Endometrial microvascular endothelial cells (primary cell): ENCODE measurements around the gene FHIP1B. TPM values are rescaled to one million over a fixed set of nuclear protein-coding genes. Genes with fewer than 3 reads are reported as not detected.
"Not testable (repeated sequence)": the region's sequence is repeated elsewhere in the genome, so short reads cannot be mapped to it uniquely, and the experiment has no call there.

Source experiments
- in situ Hi-C: cut with HindIII; loops from 2 replicates; pipeline ENCODE4 v1.10.0; 2017; ENCODE audit warnings: low sequenced_read_pairs, low pct_unique_long_range_greater_than_20kb; ENCODE audit errors: inconsistent ontology term
- total RNA-seq: library from RNA; depleted of rRNA; stranded (reverse); fragments of >200 nt; gene quantifications from one replicate; pipeline ENCODE4 v1.2.3, GENCODE V29; 2015; ENCODE audit errors: inconsistent ontology term

The FHIP1B gene
- 12.5 TPM for total RNA-seq

- in situ Hi-C loops: no loop called here
Measured at GRCh38 chr11:6234387-6235107, at the start of gene FHIP1B. Gene FHIP1B, minus strand, starts transcription at chr11:6234636. Its CDS starts 10,120 bp downstream, at chr11:6224516.

- in situ Hi-C loops: no loop called here
Measured at GRCh38 chr11:6283453-6284023, 49.1 kb upstream of the FHIP1B start.

GRCh38 chr11:6280809-6281208 lies 46.4 kb upstream of the FHIP1B start:
- in situ Hi-C loops: not testable (repeated sequence)

GRCh38 chr11:6273188-6273587 lies 38.8 kb upstream of the FHIP1B start:
- in situ Hi-C loops: no loop called here

- in situ Hi-C loops: no loop called here
Measured at GRCh38 chr11:6271598-6271997, 37.2 kb upstream of the FHIP1B start.

- in situ Hi-C loops: no loop called here
Measured at GRCh38 chr11:6270584-6271246, 36.3 kb upstream of the FHIP1B start.

GRCh38 chr11:6269994-6270393 lies 35.6 kb upstream of the FHIP1B start:
- in situ Hi-C loops: no loop called here

- in situ Hi-C loops: no loop called here
Measured at GRCh38 chr11:6268820-6269219, 34.4 kb upstream of the FHIP1B start.

- in situ Hi-C loops: no loop called here
Measured at GRCh38 chr11:6263662-6264061, 29.2 kb upstream of the FHIP1B start.

GRCh38 chr11:6260207-6260726 lies 25.8 kb upstream of the FHIP1B start:
- in situ Hi-C loops: no loop called here

- in situ Hi-C loops: no loop called here
Measured at GRCh38 chr11:6258571-6259081, 24.2 kb upstream of the FHIP1B start.

GRCh38 chr11:6258141-6258540 lies 23.7 kb upstream of the FHIP1B start:
- in situ Hi-C loops: no loop called here

GRCh38 chr11:6253197-6253596 lies 18.8 kb upstream of the FHIP1B start:
- in situ Hi-C loops: no loop called here

- in situ Hi-C loops: no loop called here
Measured at GRCh38 chr11:6251990-6252473, 17.6 kb upstream of the FHIP1B start.

GRCh38 chr11:6251120-6251733 lies 16.8 kb upstream of the FHIP1B start:
- in situ Hi-C loops: no loop called here

- in situ Hi-C loops: no loop called here
Measured at GRCh38 chr11:6249770-6250555, 15.5 kb upstream of the FHIP1B start.

- in situ Hi-C loops: not testable (repeated sequence)
Measured at GRCh38 chr11:6248897-6249296, 14.5 kb upstream of the FHIP1B start.

- in situ Hi-C loops: no loop called here
Measured at GRCh38 chr11:6248248-6248647, 13.8 kb upstream of the FHIP1B start.
